ENCODE results near the gene CIC. TPM values are rescaled to one million over a fixed set of nuclear protein-coding genes. Genes with fewer than 3 reads are reported as not detected.
"Not testable (repeated sequence)": the region's sequence is repeated elsewhere in the genome, so short reads cannot be mapped to it uniquely, and the experiment has no call there.

The CIC gene
- total and polyA plus RNA-seq, 10 of the 15 experiments (the other 5 are each of a cell fraction or from before 2014, with no cell fraction given): 0.18 to 50.6 (median 7.1) TPM

DNA sequence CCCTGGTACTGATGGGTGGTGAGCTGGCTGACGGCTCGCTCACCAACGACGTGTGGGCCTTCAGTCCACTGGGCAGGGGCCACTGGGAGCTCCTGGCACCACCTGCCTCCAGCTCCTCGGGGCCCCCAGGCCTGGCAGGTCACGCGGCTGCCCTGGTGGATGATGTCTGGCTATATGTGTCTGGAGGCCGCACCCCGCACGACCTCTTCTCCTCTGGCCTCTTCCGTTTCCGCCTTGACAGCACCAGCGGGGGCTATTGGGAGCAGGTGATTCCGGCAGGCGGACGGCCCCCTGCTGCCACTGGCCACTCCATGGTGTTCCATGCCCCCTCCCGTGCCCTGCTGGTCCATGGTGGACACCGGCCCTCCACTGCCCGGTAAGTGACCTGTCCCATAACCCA, 66.9 kb downstream of the CIC start (continued):
- TF ChIP-seq, protein P1, sequence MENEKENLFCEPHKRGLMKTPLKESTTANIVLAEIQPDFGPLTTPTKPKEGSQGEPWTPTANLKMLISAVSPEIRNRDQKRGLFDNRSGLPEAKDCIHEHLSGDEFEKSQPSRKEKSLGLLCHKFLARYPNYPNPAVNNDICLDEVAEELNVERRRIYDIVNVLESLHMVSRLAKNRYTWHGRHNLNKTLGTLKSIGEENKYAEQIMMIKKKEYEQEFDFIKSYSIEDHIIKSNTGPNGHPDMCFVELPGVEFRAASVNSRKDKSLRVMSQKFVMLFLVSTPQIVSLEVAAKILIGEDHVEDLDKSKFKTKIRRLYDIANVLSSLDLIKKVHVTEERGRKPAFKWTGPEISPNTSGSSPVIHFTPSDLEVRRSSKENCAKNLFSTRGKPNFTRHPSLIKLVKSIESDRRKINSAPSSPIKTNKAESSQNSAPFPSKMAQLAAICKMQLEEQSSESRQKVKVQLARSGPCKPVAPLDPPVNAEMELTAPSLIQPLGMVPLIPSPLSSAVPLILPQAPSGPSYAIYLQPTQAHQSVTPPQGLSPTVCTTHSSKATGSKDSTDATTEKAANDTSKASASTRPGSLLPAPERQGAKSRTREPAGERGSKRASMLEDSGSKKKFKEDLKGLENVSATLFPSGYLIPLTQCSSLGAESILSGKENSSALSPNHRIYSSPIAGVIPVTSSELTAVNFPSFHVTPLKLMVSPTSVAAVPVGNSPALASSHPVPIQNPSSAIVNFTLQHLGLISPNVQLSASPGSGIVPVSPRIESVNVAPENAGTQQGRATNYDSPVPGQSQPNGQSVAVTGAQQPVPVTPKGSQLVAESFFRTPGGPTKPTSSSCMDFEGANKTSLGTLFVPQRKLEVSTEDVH (IDR thresholded peaks at IDR 0.05; ENCODE audit: low read depth, partially characterized antibody): no peak
- TF ChIP-seq SMC3 (IDR thresholded peaks at IDR 0.05; ENCODE audit: borderline replicate concordance, low read length) (no peak), SPI1 (IDR thresholded peaks at IDR 0.05; ENCODE audit: borderline replicate concordance, insufficient read depth, low read depth, low read length) (no peak)

DNA sequence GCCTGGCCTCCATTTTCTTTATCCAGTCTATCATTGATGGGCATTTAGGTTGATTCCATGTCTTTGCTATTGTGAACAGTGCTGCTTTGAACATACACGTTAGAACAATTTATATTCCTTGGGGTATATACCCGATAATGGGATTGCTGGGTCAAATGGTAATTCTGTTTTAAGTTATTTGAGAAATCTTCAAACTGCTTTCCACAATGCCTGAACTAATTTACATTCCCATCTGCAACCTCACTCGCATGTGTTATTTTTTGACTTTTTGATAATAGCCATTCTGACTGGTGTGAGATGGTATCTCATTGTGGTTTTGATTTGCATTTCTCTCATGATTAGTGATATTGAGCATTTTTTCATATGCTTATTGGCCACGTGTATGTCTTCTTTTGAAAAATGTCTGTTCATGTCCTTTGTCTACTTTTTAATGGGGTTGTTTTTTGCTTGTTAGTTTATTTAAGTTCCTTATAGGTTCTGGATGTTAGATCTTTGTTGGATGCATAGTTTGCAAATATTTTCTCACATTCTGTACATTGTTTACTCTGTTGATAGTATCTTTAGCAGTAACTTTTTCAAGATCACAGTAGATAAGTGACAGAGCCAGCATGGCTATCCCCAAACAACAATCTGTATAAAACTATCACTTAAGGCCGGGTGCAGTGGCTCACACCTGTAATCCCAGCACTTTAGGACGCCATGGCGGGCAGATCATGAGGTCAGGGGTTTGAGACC, 70.2 kb downstream of the CIC start:
- H3K27me3 ChIP-seq (replicated peaks in 1 of 2; ENCODE audit: control insufficient read depth in 2 of 2, insufficient read depth in 2 of 2, low read length in 1 of 2); H3K9ac ChIP-seq (ENCODE audit: control insufficient read depth, insufficient read depth, low read length); CTCF ChIA-PET; H3K4me3 ChIP-seq; H2AFZ ChIP-seq (ENCODE audit: control insufficient read depth, low read depth, low read length); DNase-seq (ENCODE audit: low read depth, low spot score); RAD21 ChIA-PET (ENCODE audit: unreplicated experiment); H3K4me1 ChIP-seq (ENCODE audit: control insufficient read depth, insufficient read depth, low read length); H3K79me2 ChIP-seq (ENCODE audit: control insufficient read depth, insufficient read depth, low read length); H4K20me1 ChIP-seq (ENCODE audit: control insufficient read depth, insufficient read depth); BruUV-seq (replicated peaks); in situ Hi-C loops (cut with MboI); FAIRE-seq; ATAC-seq; SMC1A ChIA-PET (ENCODE audit: uncharacterized antibody, unreplicated experiment); H3K4me2 ChIP-seq (ENCODE audit: control insufficient read depth, insufficient read depth); POLR2A ChIA-PET; intact Hi-C loops (cut with micrococcal nuclease; ENCODE audit: unreplicated experiment); H3K36me3 ChIP-seq (ENCODE audit: control insufficient read depth in 2 of 2, insufficient read depth in 2 of 2, low read length in 1 of 2); H3K9me3 ChIP-seq (replicated peaks; ENCODE audit: control insufficient read depth, insufficient read depth, low read length); H3K27ac ChIP-seq (ENCODE audit: control insufficient read depth, insufficient read depth): not testable (repeated sequence)
- WGBS (ENCODE audit: insufficient coverage, insufficient replicate concordance, low lambda C conversion rate, missing lambda C conversion rate): 48% methylated on average over 7 of the region's 7 CpGs

DNA sequence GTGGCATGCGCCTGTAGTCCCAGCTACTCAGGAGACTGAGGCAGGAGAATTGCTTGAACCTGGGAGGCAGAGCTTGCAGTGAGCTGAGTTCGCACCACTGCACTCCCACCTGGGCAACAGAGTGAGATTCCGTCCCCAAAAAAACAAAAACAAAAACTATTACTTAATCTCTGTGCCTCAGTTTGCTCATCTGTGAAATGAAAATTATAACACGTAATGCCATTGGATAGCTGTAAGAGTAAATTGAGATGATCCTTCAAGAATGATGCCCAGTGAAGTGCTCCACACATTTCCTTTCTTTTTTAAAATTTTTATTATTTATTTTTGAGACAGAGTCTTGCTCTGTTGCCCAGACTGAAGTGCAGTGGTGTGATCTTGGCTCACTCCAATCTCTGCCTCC, 70.9 kb downstream of the CIC start:
- DNase-seq (ENCODE audit: low read depth, low spot score); FAIRE-seq; H3K27ac ChIP-seq (ENCODE audit: control insufficient read depth, insufficient read depth); H3K9ac ChIP-seq (ENCODE audit: control insufficient read depth, insufficient read depth, low read length); H3K4me2 ChIP-seq (ENCODE audit: control insufficient read depth, insufficient read depth); H3K27me3 ChIP-seq (replicated peaks in 1 of 2; ENCODE audit: control insufficient read depth in 2 of 2, insufficient read depth in 2 of 2, low read length in 1 of 2); intact Hi-C loops (cut with micrococcal nuclease; ENCODE audit: unreplicated experiment); in situ Hi-C loops (cut with MboI); RAD21 ChIA-PET (ENCODE audit: unreplicated experiment); H4K20me1 ChIP-seq (ENCODE audit: control insufficient read depth, insufficient read depth); H2AFZ ChIP-seq (ENCODE audit: control insufficient read depth, low read depth, low read length); SMC1A ChIA-PET (ENCODE audit: uncharacterized antibody, unreplicated experiment); BruUV-seq (replicated peaks); H3K4me1 ChIP-seq (ENCODE audit: control insufficient read depth, insufficient read depth, low read length); H3K79me2 ChIP-seq (ENCODE audit: control insufficient read depth, insufficient read depth, low read length); H3K36me3 ChIP-seq (ENCODE audit: control insufficient read depth in 2 of 2, insufficient read depth in 2 of 2, low read length in 1 of 2); ATAC-seq; H3K4me3 ChIP-seq; H3K9me3 ChIP-seq (replicated peaks; ENCODE audit: control insufficient read depth, insufficient read depth, low read length): not testable (repeated sequence)
- ChIA-PET POLR2A (interaction anchor here (0.6 kb wide), 1 partner anchor 113 kb away, joined by 3 read pairs; no protein-coding TSS in a partner anchor), CTCF (interaction anchor here (1.0 kb wide), 1 partner anchor 93 kb away, joined by 3 read pairs; no protein-coding TSS in a partner anchor)
- 94% methylated on average over 4 of the region's 4 CpGs for WGBS (ENCODE audit: insufficient coverage, insufficient replicate concordance, low lambda C conversion rate, missing lambda C conversion rate)

Measured in GM12878 (cell line).